Activated T-cell treated with anti-CD3 and anti-CD28 coated beads, Interleukin-2, amount 50 U/mL, for 48 hours (primary cell): ENCODE measurements around the gene MBL2.

ENCODE experiments used
- DNase-seq, 2 experiments: peaks; one replicate each; pipeline ENCODE4 v3.0.0-alpha.2; 2020

The MBL2 gene

DNA sequence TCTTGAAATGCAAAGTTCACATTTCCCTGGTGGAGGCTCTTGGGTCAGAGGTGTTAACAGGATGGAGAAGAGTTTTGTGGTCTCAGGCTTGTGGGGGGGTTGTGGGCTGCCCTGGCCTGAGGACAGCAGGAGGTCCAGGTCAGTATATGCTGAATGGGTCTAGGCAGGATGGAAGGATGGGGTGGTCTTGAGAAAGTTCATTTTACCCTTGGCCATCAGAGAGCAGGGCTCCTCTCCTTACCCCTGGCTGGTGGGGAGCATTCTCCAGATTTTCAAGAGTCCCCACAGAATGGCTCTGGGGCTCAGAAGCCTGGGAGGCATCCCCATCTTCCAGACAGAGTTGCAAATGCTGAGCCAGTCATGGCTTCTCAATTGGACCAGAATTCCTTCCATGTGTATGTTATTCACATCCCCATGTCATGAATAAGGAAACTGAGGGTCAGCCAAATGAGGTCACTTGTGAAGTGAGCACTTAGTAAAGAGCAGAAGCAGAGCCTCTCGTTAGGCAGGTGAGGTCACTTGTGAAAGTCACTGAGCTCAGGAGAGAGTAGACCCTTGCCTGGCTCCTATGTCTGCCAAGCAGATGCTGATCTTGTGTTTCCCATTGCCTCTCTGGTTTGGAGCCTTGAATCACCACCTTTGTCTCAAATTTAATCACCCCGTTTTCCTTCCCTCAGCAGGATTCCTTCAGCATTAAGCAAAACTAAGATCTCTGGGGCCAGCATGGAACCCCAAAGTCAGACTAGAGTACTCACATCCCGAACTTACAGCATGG is 33.0 kb downstream of the MBL2 start:
- no peak for DNase-seq

- no peak for DNase-seq
Observed at GRCh38 chr10:52738951-52739350, 33.6 kb downstream of the MBL2 start.

- DNase-seq = no peak
Observed at GRCh38 chr10:52729271-52730104, 43.1 kb downstream of the MBL2 start.

DNA sequence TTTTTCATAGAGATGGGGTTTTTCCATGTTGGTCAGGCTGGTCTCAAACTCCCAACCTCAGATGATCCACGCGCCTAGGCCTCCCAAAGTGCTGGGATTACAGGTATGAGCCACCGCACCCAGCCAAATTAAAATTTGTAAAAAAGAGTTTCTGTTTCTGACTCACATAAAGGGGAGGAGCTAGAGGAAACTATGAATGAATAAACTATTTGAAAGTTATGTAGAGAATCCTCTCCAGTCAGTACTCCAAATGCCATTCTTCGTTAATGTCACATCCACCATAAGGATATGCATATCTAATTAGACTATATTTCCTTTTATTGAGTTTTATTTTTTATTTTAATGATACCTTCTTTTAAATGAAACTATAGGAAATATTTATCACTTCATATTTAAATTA is 52.6 kb downstream of the MBL2 start:
- no peak for DNase-seq
